HG03432 (cell line): ENCODE data around the gene NAV1.
"Not testable (repeated sequence)": the region's sequence is repeated elsewhere in the genome, so short reads cannot be mapped to it uniquely, and the experiment has no call there.

ENCODE experiments used
- ATAC-seq: cut with Tn5 transposase; IDR thresholded peaks from one replicate; pipeline ENCODE4 v1.9.1; 2021; ENCODE audit warnings: mild to moderate bottlenecking, moderate library complexity; ENCODE audit not compliant: unreplicated experiment

NAV1 gene

DNA sequence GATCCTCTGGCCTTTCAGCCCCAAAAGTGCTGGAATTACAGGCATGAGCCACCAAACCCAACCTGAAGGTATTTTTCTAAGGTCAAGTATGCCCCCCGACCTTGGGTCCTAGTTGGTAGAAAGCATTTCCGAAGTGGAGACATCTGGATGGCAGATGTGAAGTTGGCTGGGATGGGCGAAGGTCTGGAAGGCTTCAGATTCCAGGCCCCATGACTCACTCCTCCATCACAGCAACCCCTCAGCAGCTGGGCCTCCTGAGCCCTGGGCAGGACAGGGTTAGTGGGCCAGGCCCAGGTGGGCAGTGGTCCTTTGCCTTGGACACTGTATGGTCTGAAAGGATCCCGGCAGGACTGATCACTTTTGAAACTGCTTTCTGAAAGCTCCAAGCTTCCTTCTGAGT lies 23.3 kb downstream of the NAV1 start:
- ATAC-seq = no peak

GRCh38 chr1:201562659-201563405 lies 23.9 kb downstream of the NAV1 start:
- no peak for ATAC-seq

DNA sequence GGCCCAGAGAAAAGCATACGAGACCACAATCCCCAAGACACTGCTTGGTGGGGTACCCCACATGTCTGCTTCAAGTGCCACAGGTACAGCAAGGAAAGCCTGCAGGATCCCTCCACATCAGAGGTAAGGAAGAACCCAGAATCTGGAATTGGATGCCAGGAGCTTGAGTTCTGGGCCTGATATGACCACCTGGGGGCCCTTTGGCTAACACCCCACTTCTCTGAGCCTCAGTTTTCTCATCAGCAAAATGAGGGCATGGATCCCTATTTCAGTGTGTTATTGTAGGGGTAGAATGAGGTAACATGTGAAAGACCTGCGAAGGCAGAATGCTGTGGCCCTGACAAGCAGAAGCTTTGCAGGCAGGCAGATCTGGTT lies 24.5 kb downstream of the NAV1 start:
- no peak for ATAC-seq

DNA sequence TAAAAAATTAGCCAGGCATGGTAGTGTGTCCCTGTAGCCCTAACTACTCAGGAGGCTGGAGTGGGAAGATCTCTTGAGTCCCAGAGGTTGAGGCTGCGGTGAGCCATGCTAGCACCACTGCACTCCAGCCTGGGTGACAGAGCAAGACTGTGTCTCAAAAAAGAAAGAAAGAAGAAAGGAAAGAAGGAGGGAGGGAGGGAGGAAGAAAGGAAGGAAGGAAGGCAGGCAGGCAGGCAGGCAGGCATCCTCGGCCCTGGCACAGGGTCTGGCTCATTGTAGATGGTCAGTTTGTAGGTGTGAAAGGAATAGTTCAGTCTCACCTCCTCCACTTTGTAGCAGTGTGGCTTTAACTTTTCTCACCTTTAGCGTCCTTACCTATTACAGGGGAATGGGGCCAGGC lies 25.0 kb downstream of the NAV1 start:
- no peak for ATAC-seq

- ATAC-seq = no peak
These were observed 26.2 kb downstream of the NAV1 start for GRCh38 chr1:201565024-201565730.

GRCh38 chr1:201565771-201566528 lies 27.0 kb downstream of the NAV1 start:
- no peak for ATAC-seq

- no peak for ATAC-seq
These were observed 27.5 kb downstream of the NAV1 start for GRCh38 chr1:201566529-201566823.

GRCh38 chr1:201566933-201567801 lies 28.2 kb downstream of the NAV1 start:
- ATAC-seq = no peak

DNA sequence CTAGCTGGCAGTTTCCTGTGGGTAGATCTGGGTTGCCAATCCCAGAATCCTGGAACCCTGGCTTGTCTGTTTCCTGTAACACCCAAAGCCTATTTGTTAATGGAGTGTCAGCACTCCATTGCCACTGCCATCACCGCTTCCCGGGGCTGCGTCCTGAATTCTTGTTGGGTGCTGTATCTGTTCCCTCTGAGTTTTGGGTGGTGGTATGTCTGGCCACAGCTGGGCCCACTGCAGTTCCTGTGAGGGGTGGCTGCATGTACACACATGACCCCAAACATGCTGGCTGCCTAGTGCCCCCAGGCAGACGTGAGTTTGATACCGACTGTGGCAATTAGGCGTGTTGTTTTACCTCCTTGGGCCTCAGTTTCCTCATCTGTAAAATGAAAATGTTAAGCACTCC lies 29.3 kb downstream of the NAV1 start:
- no peak for ATAC-seq

DNA sequence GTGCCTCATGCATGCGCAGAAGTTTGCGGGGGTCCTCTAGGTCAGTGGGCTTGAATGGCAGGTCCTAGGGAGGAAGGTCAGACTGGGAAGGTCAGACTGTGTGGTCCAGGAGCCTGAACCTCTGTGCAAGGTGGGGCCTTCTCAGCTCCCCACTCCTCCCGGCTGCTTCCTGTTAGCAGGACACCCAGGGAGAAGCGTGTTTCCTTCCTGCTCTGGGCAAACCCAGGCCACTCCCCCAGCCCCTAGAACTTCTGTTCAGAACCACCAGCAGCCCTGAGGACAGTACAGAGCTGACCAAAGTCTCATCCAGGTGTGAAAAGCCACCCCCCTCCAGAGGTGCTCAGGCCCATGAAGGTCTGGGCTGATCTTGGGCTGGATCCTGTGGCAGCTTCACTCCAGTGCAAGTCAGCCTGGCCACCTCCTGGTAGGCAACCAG lies 29.9 kb downstream of the NAV1 start:
- no peak for ATAC-seq

- no peak for ATAC-seq
These were observed 31.4 kb downstream of the NAV1 start for GRCh38 chr1:201570181-201570885.

DNA sequence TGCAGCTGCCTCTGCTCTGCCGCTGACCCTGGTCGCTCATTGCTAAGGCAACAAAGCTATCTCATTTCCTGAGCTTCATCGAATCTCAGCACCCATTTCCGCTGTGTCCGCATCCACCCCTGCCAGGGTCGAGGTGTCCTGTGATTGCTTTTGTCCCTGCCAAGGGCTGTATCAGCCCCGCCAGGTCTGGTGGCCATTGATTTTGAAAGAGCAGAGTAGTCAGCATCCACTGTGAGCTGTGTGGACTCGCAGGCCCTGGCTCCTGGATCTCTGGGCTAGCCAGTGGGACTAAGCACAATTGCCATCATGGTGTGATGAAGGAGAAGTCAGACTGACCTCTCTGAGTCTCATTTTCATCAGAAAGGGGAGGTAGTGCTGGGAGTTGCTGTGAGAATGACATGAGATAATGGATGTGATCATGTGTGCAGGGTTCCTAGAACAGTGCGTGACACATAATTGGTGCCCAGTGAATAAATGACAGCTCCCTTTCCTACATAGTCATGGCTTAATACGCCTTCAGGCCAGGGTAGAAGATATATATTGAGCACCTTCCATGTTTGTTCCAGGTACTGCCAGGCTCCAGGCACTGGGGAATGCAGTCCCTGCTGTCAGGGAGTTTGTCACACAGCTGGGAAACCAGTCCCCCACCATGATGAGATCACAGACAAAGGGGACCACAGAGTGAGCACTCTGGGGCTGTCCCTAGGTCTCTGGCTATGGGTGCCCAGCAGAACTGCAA lies 32.1 kb downstream of the NAV1 start:
- no peak for ATAC-seq

- ATAC-seq = no peak
These were observed 34.1 kb downstream of the NAV1 start for GRCh38 chr1:201573030-201573429.

- no peak for ATAC-seq
These were observed 35.0 kb downstream of the NAV1 start for GRCh38 chr1:201573923-201574322.

GRCh38 chr1:201575912-201576311 lies 37.0 kb downstream of the NAV1 start:
- ATAC-seq = no peak

- ATAC-seq = no peak
These were observed 38.0 kb downstream of the NAV1 start for GRCh38 chr1:201576914-201577313.

DNA sequence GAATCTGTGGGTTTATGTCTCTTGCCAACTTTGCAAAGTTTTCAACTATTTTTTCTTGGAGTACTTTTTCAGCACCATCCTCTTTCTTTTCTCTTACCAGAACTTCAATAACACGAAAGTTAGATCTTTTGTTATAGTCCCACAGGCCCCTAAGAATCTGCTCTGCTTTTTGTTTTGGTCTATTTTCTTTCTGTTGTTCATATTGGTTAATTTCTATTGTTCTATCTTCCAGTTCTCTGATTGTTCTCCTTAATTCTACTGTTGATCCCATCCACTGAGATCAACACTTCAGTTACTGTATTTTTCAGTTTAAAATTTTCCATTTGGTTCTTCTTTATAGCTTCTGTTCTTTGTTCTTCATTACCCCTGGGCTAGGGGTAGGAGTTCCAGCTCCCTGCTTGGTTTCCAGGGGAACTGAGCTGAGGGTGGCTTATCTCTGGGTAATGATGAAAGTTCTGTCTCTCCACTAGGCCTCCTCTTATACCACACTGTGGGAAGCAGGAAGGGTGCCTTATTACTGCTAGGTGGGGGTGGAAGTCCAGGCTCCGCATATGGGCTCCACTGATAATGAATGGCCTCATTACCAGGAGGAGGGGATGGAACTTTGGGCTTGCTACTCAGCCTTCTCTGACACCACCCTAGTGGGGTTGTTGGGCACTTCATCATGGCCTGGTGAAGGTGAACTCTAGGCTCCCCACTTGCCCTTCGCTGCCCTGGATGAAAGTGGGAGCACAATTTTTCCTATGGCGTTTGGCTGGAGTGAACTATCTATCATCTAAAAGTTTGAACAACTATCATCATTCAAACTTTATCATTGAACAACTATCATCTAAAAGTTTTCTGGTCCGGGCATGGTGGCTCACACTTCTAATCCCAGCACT lies 39.3 kb downstream of the NAV1 start:
- no peak for ATAC-seq

DNA sequence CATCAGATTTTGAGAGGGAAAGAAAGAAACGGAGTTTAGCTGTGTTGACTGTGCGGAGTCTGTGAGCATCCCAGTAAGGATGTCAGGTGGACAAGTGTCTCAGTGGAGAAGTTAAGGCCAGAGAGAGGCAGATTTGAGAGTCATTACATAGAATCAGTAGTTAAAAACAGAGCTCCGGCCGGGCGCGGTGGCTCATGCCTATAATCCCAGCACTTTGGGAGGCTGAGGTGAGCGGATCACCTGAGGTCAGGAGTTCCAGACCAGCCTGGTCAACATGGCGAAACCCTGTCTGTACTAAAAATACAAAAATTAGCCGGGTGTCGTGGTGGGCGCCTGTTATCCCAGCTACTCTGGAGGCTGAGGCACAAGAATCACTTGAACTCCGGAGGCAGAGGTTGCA lies 42.4 kb downstream of the NAV1 start:
- not testable (repeated sequence) for ATAC-seq
